ENCODE data around the gene KCNH4. TPM values are rescaled to one million over a fixed set of nuclear protein-coding genes. Genes with fewer than 3 reads are reported as not detected.
"Not testable (repeated sequence)": the region's sequence is repeated elsewhere in the genome, so short reads cannot be mapped to it uniquely, and the experiment has no call there.

The KCNH4 gene
- total RNA-seq, 1 donor from 2014 or later, result not detected

- Mint-ChIP-seq H3K36me3 (peaks cover 8% of the 10 kb centered on the region), H3K4me3 (no peak overlapping the region), H3K27me3 (no peaks in the 10 kb centered on the region), H3K9me3 (no peaks in the 10 kb centered on the region), H3K4me1 (ENCODE audit: unreplicated experiment) (no peaks in the 10 kb centered on the region), H3K27ac (no peak overlapping the region)
- TF ChIP-seq, protein P1, sequence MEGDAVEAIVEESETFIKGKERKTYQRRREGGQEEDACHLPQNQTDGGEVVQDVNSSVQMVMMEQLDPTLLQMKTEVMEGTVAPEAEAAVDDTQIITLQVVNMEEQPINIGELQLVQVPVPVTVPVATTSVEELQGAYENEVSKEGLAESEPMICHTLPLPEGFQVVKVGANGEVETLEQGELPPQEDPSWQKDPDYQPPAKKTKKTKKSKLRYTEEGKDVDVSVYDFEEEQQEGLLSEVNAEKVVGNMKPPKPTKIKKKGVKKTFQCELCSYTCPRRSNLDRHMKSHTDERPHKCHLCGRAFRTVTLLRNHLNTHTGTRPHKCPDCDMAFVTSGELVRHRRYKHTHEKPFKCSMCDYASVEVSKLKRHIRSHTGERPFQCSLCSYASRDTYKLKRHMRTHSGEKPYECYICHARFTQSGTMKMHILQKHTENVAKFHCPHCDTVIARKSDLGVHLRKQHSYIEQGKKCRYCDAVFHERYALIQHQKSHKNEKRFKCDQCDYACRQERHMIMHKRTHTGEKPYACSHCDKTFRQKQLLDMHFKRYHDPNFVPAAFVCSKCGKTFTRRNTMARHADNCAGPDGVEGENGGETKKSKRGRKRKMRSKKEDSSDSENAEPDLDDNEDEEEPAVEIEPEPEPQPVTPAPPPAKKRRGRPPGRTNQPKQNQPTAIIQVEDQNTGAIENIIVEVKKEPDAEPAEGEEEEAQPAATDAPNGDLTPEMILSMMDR (conservative IDR thresholded peaks at IDR 0.05), result peak; percentile 73
- no peak for DNase-seq (ENCODE audit: extremely low spot score, unreplicated experiment)
These were observed 41.2 kb upstream of the KCNH4 start for GRCh38 chr17:42221886-42222745.

GRCh38 chr17:42219280-42219679 is 38.3 kb upstream of the KCNH4 start:
- not testable (repeated sequence) for H3K9me3 Mint-ChIP-seq; H3K27ac Mint-ChIP-seq; H3K4me3 Mint-ChIP-seq; H3K4me1 Mint-ChIP-seq (ENCODE audit: unreplicated experiment); H3K36me3 Mint-ChIP-seq; H3K27me3 Mint-ChIP-seq; DNase-seq (ENCODE audit: extremely low spot score, unreplicated experiment)

- H3K27ac Mint-ChIP-seq, result no peak overlapping the region
- peaks cover 20% of the 10 kb centered on the region for H3K36me3 Mint-ChIP-seq
- TF ChIP-seq, protein P1 (conservative IDR thresholded peaks at IDR 0.05), result no peak
- DNase-seq (ENCODE audit: extremely low spot score, unreplicated experiment), result no peak
- no peaks in the 10 kb centered on the region for H3K9me3 Mint-ChIP-seq
- no peaks in the 10 kb centered on the region for H3K27me3 Mint-ChIP-seq
- H3K4me1 Mint-ChIP-seq (ENCODE audit: unreplicated experiment), result no peaks in the 10 kb centered on the region
- no peak overlapping the region for H3K4me3 Mint-ChIP-seq
These were observed 33.2 kb upstream of the KCNH4 start for GRCh38 chr17:42214156-42214555.

DNA sequence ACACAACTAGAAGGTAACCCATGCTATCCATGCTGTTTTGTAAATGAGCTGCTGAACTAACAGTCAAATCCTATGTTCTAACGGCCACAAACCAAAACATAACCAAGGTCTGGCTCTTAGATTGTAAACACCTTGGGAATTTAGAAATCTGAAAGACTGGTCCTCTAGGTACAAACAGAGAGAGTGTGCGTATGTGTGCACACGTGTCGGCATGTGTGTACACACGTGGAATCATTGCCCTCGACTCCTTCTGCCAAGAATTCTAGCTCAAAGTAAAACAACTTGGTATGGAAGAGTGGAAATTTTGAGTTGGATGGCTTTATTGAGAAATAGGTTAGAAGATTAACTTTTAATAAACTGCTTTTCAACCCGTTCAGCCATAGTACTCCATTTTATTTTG is 31.4 kb upstream of the KCNH4 start:
- Mint-ChIP-seq H3K9me3 (no peaks in the 10 kb centered on the region), H3K4me1 (ENCODE audit: unreplicated experiment) (no peaks in the 10 kb centered on the region), H3K4me3 (no peak overlapping the region), H3K36me3 (peaks cover 24% of the 10 kb centered on the region), H3K27ac (no peak overlapping the region), H3K27me3 (no peaks in the 10 kb centered on the region)
- TF ChIP-seq, protein P1 (conservative IDR thresholded peaks at IDR 0.05), result no peak
- DNase-seq (ENCODE audit: extremely low spot score, unreplicated experiment), result no peak

GRCh38 chr17:42211921-42212341 is 31.0 kb upstream of the KCNH4 start:
- DNase-seq (ENCODE audit: extremely low spot score, unreplicated experiment); H3K27me3 Mint-ChIP-seq; H3K4me3 Mint-ChIP-seq; H3K4me1 Mint-ChIP-seq (ENCODE audit: unreplicated experiment); H3K27ac Mint-ChIP-seq; H3K9me3 Mint-ChIP-seq: not testable (repeated sequence)
- peaks cover 24% of the 10 kb centered on the region for H3K36me3 Mint-ChIP-seq

- TF ChIP-seq, protein P1 (conservative IDR thresholded peaks at IDR 0.05), result no peak
- Mint-ChIP-seq H3K4me3 (no peak overlapping the region), H3K27ac (no peak overlapping the region), H3K27me3 (no peaks in the 10 kb centered on the region), H3K36me3 (peaks cover 21% of the 10 kb centered on the region), H3K4me1 (ENCODE audit: unreplicated experiment) (no peaks in the 10 kb centered on the region), H3K9me3 (no peaks in the 10 kb centered on the region)
- DNase-seq (ENCODE audit: extremely low spot score, unreplicated experiment), result no peak
These were observed 29.1 kb upstream of the KCNH4 start for GRCh38 chr17:42210046-42210445.

GRCh38 chr17:42206153-42206612 is 25.2 kb upstream of the KCNH4 start:
- H3K27me3 Mint-ChIP-seq; H3K4me3 Mint-ChIP-seq; H3K9me3 Mint-ChIP-seq; H3K4me1 Mint-ChIP-seq (ENCODE audit: unreplicated experiment); H3K27ac Mint-ChIP-seq; DNase-seq (ENCODE audit: extremely low spot score, unreplicated experiment): not testable (repeated sequence)
- H3K36me3 Mint-ChIP-seq, result peaks cover 18% of the 10 kb centered on the region

Measured in type B pancreatic cell (in vitro differentiated cells).